ENCODE results near the gene POU2F2. TPM values are rescaled to one million over a fixed set of nuclear protein-coding genes. Genes with fewer than 3 reads are reported as not detected.

POU2F2 gene
- total RNA-seq, 4 donors from 2014 or later = 0.93 to 1.8 (median 1.5) TPM

GRCh38 chr19:42054205-42054604 is 78.0 kb downstream of the POU2F2 start:
- no peak overlapping the region for H3K4me3 ChIP-seq
- H3K36me3 ChIP-seq = peaks cover 0 to 97% of the 10 kb centered on the region in 2 donors
- H3K27me3 ChIP-seq = no peaks in the 10 kb centered on the region
- no peak for ATAC-seq
- H3K9me3 ChIP-seq = no peaks in the 10 kb centered on the region
- H3K4me1 ChIP-seq = no peaks in the 10 kb centered on the region
- WGBS, 2 donors (ENCODE audit: low coverage in 1 of 2) = 14 to 73% methylated on average over 1 to 7 of the region's 18 CpGs
- H3K27ac ChIP-seq = no peak overlapping the region
- no peak for TF ChIP-seq EP300 (IDR thresholded peaks at IDR 0.05)

GRCh38 chr19:42053037-42053935 is 79.0 kb downstream of the POU2F2 start:
- Histone ChIP-seq H3K36me3 (peaks cover 0 to 96% of the 10 kb centered on the region in 2 donors), H3K27me3 (no peaks in the 10 kb centered on the region), H3K27ac (no peak overlapping the region), H3K9me3 (no peaks in the 10 kb centered on the region), H3K4me3 (no peak overlapping the region), H3K4me1 (no peaks in the 10 kb centered on the region)
- 74 to 80% methylated on average over 1 to 3 of the region's 17 CpGs for WGBS, 2 donors (ENCODE audit: low coverage in 1 of 2)
- no peak for ATAC-seq
- TF ChIP-seq CTCF (IDR thresholded peaks at IDR 0.05) = no peak
- no peak for TF ChIP-seq POLR2A (IDR thresholded peaks at IDR 0.05)
- no peak for TF ChIP-seq EP300 (IDR thresholded peaks at IDR 0.05)
- TF ChIP-seq POLR2AphosphoS5 (IDR thresholded peaks at IDR 0.05) = no peak

- no peak for ATAC-seq
- 0 to 80% methylated on average over 1 of the region's 10 CpGs for WGBS, 2 donors (ENCODE audit: low coverage in 1 of 2)
These were observed 79.9 kb downstream of the POU2F2 start for GRCh38 chr19:42052241-42052863.

GRCh38 chr19:42051166-42052115 is 80.8 kb downstream of the POU2F2 start:
- Histone ChIP-seq H3K4me1 (no peaks in the 10 kb centered on the region), H3K4me3 (no peak overlapping the region), H3K27me3 (no peaks in the 10 kb centered on the region), H3K27ac (no peak overlapping the region), H3K9me3 (no peaks in the 10 kb centered on the region), H3K36me3 (peaks cover 0 to 92% of the 10 kb centered on the region in 2 donors)
- ATAC-seq = no peak
- TF ChIP-seq POLR2AphosphoS5 (IDR thresholded peaks at IDR 0.05) (no peak), CTCF (IDR thresholded peaks at IDR 0.05) (no peak), POLR2A (IDR thresholded peaks at IDR 0.05) (no peak), EP300 (IDR thresholded peaks at IDR 0.05) (no peak)
- 88% methylated on average over 8 of the region's 14 CpGs; no CpG with 5 or more reads in 1 of the 2 donors for WGBS, 2 donors (ENCODE audit: low coverage in 1 of 2)

More at GRCh38 chr19:42052241-42052863, 79.9 kb downstream of the POU2F2 start:
- Histone ChIP-seq H3K4me1 (no peaks in the 10 kb centered on the region), H3K27ac (no peak overlapping the region), H3K4me3 (no peak overlapping the region), H3K27me3 (no peaks in the 10 kb centered on the region), H3K9me3 (no peaks in the 10 kb centered on the region), H3K36me3 (peaks cover 0 to 93% of the 10 kb centered on the region in 2 donors)
- TF ChIP-seq EP300 (IDR thresholded peaks at IDR 0.05) = no peak

GRCh38 chr19:42048992-42049391 is 83.3 kb downstream of the POU2F2 start:
- Histone ChIP-seq H3K4me1 (no peaks in the 10 kb centered on the region), H3K4me3 (no peak overlapping the region), H3K27me3 (no peaks in the 10 kb centered on the region), H3K27ac (no peak overlapping the region), H3K9me3 (no peaks in the 10 kb centered on the region), H3K36me3 (peaks cover 0 to 92% of the 10 kb centered on the region in 2 donors)
- no peak for ATAC-seq
- WGBS, 2 donors (ENCODE audit: low coverage in 1 of 2) = 69 to 78% methylated on average over 3 to 4 of the region's 4 CpGs
- no peak for TF ChIP-seq CTCF (IDR thresholded peaks at IDR 0.05)
- TF ChIP-seq POLR2A (IDR thresholded peaks at IDR 0.05) = no peak
- TF ChIP-seq EP300 (IDR thresholded peaks at IDR 0.05) = no peak
- no peak for TF ChIP-seq POLR2AphosphoS5 (IDR thresholded peaks at IDR 0.05)
